Mammary epithelial cell (primary cell): ENCODE results near the gene SLF2.

Source experiments
- CTCF ChIP-seq, 2 donors: IDR thresholded peaks in 1 of 2; conservative IDR thresholded peaks in 1 of 2; 2 replicates each; pipeline ENCODE4 v1.5.1; 2011 to 2012; ENCODE audit warnings: inconsistent platforms in 2 of 2, low read length in 2 of 2, mild to moderate bottlenecking in 2 of 2, control low read depth in 1 of 2, low read depth in 1 of 2; ENCODE audit not compliant: insufficient read depth in 1 of 2; ENCODE audit errors: extremely low read depth in 1 of 2
- EZH2 ChIP-seq: IDR thresholded peaks from 2 replicates; pipeline ENCODE4 v1.6.1; 2012; ENCODE audit warnings: low read length, inconsistent platforms, borderline replicate concordance

- TF ChIP-seq CTCF (conservative IDR thresholded peaks at IDR 0.05 in 1 of 2, IDR thresholded peaks at IDR 0.05 in 1 of 2; ENCODE audit: extremely low read depth in 1 of 2, insufficient read depth in 1 of 2, low read depth in 1 of 2, low read length in 2 of 2) = no peak
- no peak for TF ChIP-seq EZH2
Measured at GRCh38 chr10:100869399-100869798, 43.4 kb upstream of the SLF2 start.
